A549 (cell line): ENCODE measurements around the gene ARHGAP5.

ENCODE experiments used
- CBX8 ChIP-seq: fragments of 200-600 bp; sonication (generic); IDR thresholded peaks from 2 replicates; pipeline ENCODE4 v1.6.1; 2016
- CTCF ChIP-seq: fragments of >200 bp; sonication (Bioruptor Twin); formaldehyde crosslinking; IDR thresholded peaks from 3 replicates; pipeline ENCODE4 v1.5.1; 2016
- EHMT2 ChIP-seq: fragments of 200-600 bp; sonication (generic); IDR thresholded peaks from 2 replicates; pipeline ENCODE4 v1.6.1; 2016; ENCODE audit warnings: antibody characterized with exemption, low read depth, mild to moderate bottlenecking, moderate library complexity
- EP300 ChIP-seq, 2 experiments: fragments of >200 bp; sonication (Bioruptor Twin); formaldehyde crosslinking; IDR thresholded peaks; 2 replicates in 1 of 2; 3 replicates in 1 of 2; pipeline ENCODE4 v1.6.1; 2016 to 2017
- HDAC2 ChIP-seq: fragments of 200-600 bp; sonication (generic); IDR thresholded peaks from 2 replicates; pipeline ENCODE4 v1.6.1; 2016
- MAX ChIP-seq: IDR thresholded peaks from 2 replicates; pipeline ENCODE4 v1.6.1; 2012
- MAZ ChIP-seq: fragments of 150-350 bp; IDR thresholded peaks from 2 replicates; pipeline ENCODE4 v1.6.1; 2014; ENCODE audit warnings: antibody characterized with exemption, low read depth, low read length, borderline replicate concordance
- POLR2A ChIP-seq: IDR thresholded peaks from 2 replicates; pipeline ENCODE4 v1.6.1; 2012; ENCODE audit warnings: mild to moderate bottlenecking, low read length
- TF ChIP-seq, protein P1 (sequence below): fragments of 200-600 bp; sonication (generic); IDR thresholded peaks from 2 replicates; pipeline ENCODE4 v1.6.1; 2016; ENCODE audit warnings: antibody characterized with exemption, mild to moderate bottlenecking, moderate library complexity

GRCh38 chr14:32087173-32087861 is 10.2 kb downstream of the ARHGAP5 start:
- TF ChIP-seq CTCF: no peak
- TF ChIP-seq EP300 (IDR thresholded peaks at IDR 0.05): no peak
- TF ChIP-seq, protein P1, sequence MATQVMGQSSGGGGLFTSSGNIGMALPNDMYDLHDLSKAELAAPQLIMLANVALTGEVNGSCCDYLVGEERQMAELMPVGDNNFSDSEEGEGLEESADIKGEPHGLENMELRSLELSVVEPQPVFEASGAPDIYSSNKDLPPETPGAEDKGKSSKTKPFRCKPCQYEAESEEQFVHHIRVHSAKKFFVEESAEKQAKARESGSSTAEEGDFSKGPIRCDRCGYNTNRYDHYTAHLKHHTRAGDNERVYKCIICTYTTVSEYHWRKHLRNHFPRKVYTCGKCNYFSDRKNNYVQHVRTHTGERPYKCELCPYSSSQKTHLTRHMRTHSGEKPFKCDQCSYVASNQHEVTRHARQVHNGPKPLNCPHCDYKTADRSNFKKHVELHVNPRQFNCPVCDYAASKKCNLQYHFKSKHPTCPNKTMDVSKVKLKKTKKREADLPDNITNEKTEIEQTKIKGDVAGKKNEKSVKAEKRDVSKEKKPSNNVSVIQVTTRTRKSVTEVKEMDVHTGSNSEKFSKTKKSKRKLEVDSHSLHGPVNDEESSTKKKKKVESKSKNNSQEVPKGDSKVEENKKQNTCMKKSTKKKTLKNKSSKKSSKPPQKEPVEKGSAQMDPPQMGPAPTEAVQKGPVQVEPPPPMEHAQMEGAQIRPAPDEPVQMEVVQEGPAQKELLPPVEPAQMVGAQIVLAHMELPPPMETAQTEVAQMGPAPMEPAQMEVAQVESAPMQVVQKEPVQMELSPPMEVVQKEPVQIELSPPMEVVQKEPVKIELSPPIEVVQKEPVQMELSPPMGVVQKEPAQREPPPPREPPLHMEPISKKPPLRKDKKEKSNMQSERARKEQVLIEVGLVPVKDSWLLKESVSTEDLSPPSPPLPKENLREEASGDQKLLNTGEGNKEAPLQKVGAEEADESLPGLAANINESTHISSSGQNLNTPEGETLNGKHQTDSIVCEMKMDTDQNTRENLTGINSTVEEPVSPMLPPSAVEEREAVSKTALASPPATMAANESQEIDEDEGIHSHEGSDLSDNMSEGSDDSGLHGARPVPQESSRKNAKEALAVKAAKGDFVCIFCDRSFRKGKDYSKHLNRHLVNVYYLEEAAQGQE: no peak
- TF ChIP-seq MAX: peak; percentile 39; the same call in 1 of the 2 replicates
- TF ChIP-seq POLR2A: no peak
- no peak for TF ChIP-seq HDAC2
- no peak for TF ChIP-seq CBX8
- no peak for TF ChIP-seq EHMT2
- TF ChIP-seq MAZ: no peak
